Parietal lobe (tissue), 2 donors: ENCODE results near the gene FAM184A. TPM values are rescaled to one million over a fixed set of nuclear protein-coding genes. Genes with fewer than 3 reads are reported as not detected.

Experiments used
- small RNA-seq: library from RNA; depleted of rRNA; stranded (forward); fragments of <200 nt; gene quantifications from one replicate; pipeline ENCODE3, GENCODE V24; 2014; ENCODE audit warnings: low replicate concordance
- total RNA-seq: library from RNA; depleted of rRNA; stranded (reverse); fragments of >200 nt; gene quantifications from one replicate; pipeline ENCODE4 v1.2.3, GENCODE V29; 2014

Gene FAM184A
- total RNA-seq = 44.8 TPM

GRCh38 chr6:119078376-119079282, at the start of gene FAM184A:
FAM184A (minus strand) TSS chr6:119078664; CDS start chr6:119078299, 365 bp downstream.

GRCh38 chr6:118934461-118935330, 143.8 kb downstream of the FAM184A start, which contains the start of gene MCM9:
MCM9 (minus strand) TSS chr6:118935159; CDS start chr6:118931723, 3,436 bp downstream.

Small RNA genes within 50 kb of the gene (small RNA-seq; reads per million reads assigned to genes)
- gene MIR548B = not detected
- not detected for gene RF00019

Other genes with a start within 250 kb of the FAM184A start
- 31.9 TPM for gene ASF1A, start 184.5 kb downstream of the FAM184A start, total RNA-seq
- gene MCM9, start 143.5 kb downstream of the FAM184A start, total RNA-seq = 11.6 TPM